Measurements from ENCODE around the gene MTHFD1L. TPM values are rescaled to one million over a fixed set of nuclear protein-coding genes. Genes with fewer than 3 reads are reported as not detected.

Gene MTHFD1L
- total RNA-seq, 4 donors from 2014 or later = 3.0 to 9.4 (median 5.2) TPM

DNA sequence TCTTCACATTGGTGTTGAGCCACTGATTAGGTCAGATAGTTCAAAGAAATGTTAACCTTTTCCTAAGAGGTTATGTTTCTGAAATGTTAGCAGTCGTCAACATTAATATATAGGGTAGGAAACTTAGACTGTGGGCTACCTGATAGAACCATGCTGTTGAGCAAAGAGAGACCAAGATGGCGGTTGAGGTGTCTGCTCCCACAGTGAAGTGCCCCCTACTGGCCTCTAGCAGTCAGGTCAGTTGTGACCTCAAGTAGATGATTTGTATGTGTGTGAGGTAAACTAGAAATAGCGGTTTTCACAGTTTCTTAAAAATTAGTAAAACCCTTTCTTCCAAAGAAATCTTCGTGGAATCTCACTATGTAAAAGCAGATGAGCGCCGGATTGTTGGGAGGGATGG lies 40.3 kb downstream of the MTHFD1L start:
- 86% methylated on average over 6 of the region's 6 CpGs for WGBS
- peaks cover 6% of the 10 kb centered on the region for H3K4me1 ChIP-seq
- no peak for DNase-seq (ENCODE audit: low spot score in 2 of 2)
- no peak overlapping the region for H3K4me3 ChIP-seq
- no peaks in the 10 kb centered on the region for H3K9me3 ChIP-seq
- H3K27ac ChIP-seq = no peak overlapping the region
- TF ChIP-seq POLR2A (IDR thresholded peaks at IDR 0.05) (no peak), POLR2AphosphoS5 (IDR thresholded peaks at IDR 0.05) (no peak)
- TF ChIP-seq, protein P1, sequence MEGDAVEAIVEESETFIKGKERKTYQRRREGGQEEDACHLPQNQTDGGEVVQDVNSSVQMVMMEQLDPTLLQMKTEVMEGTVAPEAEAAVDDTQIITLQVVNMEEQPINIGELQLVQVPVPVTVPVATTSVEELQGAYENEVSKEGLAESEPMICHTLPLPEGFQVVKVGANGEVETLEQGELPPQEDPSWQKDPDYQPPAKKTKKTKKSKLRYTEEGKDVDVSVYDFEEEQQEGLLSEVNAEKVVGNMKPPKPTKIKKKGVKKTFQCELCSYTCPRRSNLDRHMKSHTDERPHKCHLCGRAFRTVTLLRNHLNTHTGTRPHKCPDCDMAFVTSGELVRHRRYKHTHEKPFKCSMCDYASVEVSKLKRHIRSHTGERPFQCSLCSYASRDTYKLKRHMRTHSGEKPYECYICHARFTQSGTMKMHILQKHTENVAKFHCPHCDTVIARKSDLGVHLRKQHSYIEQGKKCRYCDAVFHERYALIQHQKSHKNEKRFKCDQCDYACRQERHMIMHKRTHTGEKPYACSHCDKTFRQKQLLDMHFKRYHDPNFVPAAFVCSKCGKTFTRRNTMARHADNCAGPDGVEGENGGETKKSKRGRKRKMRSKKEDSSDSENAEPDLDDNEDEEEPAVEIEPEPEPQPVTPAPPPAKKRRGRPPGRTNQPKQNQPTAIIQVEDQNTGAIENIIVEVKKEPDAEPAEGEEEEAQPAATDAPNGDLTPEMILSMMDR (IDR thresholded peaks at IDR 0.05) = no peak
- H3K36me3 ChIP-seq = no peaks in the 10 kb centered on the region
- no peaks in the 10 kb centered on the region for H3K27me3 ChIP-seq

GRCh38 chr6:150906641-150907326 lies 41.3 kb downstream of the MTHFD1L start:
- H3K4me3 ChIP-seq = no peak overlapping the region
- WGBS = 63% methylated on average over 1 of the region's 1 CpG
- H3K27me3 ChIP-seq = no peaks in the 10 kb centered on the region
- no peak for DNase-seq (ENCODE audit: low spot score in 2 of 2)
- H3K27ac ChIP-seq = peak overlapping the region; percentile 2
- peaks cover 6% of the 10 kb centered on the region for H3K4me1 ChIP-seq
- H3K9me3 ChIP-seq = no peaks in the 10 kb centered on the region
- no peaks in the 10 kb centered on the region for H3K36me3 ChIP-seq
- TF ChIP-seq, protein P1 (IDR thresholded peaks at IDR 0.05) = no peak
- TF ChIP-seq POLR2A (IDR thresholded peaks at IDR 0.05) (no peak), EP300 (IDR thresholded peaks at IDR 0.05) (no peak), POLR2AphosphoS5 (IDR thresholded peaks at IDR 0.05) (no peak)

DNA sequence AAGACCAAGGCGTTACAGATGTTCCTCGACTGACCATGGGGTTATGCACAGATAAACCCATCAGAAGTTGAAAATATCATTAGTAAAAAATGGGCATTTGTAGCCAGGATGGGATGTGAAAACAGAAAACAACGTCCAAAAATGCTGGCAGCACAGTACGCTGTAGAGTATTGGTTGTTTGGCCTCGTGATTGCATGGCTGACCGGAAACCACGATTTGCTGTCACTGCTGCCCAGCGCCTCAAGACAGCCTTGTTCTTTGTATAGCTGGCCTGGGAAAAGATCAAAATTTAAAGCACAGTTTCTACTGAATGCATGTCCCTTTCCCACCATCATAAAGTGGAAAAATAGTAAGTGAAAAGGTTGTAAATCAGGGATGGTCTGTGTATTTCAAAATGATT lies 41.9 kb downstream of the MTHFD1L start:
- 79% methylated on average over 8 of the region's 8 CpGs for WGBS
- TF ChIP-seq EP300 (IDR thresholded peaks at IDR 0.05) = no peak
- no peak for TF ChIP-seq POLR2A (IDR thresholded peaks at IDR 0.05)
- TF ChIP-seq, protein P1 (IDR thresholded peaks at IDR 0.05) = no peak
- TF ChIP-seq POLR2AphosphoS5 (IDR thresholded peaks at IDR 0.05) = no peak
- no peak overlapping the region for H3K27ac ChIP-seq
- no peaks in the 10 kb centered on the region for H3K9me3 ChIP-seq
- H3K27me3 ChIP-seq = no peaks in the 10 kb centered on the region
- H3K4me3 ChIP-seq = no peak overlapping the region
- H3K36me3 ChIP-seq = no peaks in the 10 kb centered on the region
- peaks cover 6% of the 10 kb centered on the region for H3K4me1 ChIP-seq
- no peak for DNase-seq (ENCODE audit: low spot score in 2 of 2)

- Histone ChIP-seq H3K9me3 (no peaks in the 10 kb centered on the region), H3K36me3 (no peaks in the 10 kb centered on the region), H3K4me3 (no peak overlapping the region), H3K4me1 (peaks cover 2% of the 10 kb centered on the region), H3K27me3 (no peaks in the 10 kb centered on the region), H3K27ac (no peak overlapping the region)
- WGBS = 83% methylated on average over 2 of the region's 2 CpGs
- TF ChIP-seq, protein P1 (IDR thresholded peaks at IDR 0.05) = no peak
- TF ChIP-seq POLR2A (IDR thresholded peaks at IDR 0.05) = no peak
- TF ChIP-seq EP300 (IDR thresholded peaks at IDR 0.05) = no peak
- no peak for TF ChIP-seq POLR2AphosphoS5 (IDR thresholded peaks at IDR 0.05)
- DNase-seq (ENCODE audit: low spot score in 2 of 2) = no peak
Measured at GRCh38 chr6:150908901-150909300, 43.4 kb downstream of the MTHFD1L start.

DNA sequence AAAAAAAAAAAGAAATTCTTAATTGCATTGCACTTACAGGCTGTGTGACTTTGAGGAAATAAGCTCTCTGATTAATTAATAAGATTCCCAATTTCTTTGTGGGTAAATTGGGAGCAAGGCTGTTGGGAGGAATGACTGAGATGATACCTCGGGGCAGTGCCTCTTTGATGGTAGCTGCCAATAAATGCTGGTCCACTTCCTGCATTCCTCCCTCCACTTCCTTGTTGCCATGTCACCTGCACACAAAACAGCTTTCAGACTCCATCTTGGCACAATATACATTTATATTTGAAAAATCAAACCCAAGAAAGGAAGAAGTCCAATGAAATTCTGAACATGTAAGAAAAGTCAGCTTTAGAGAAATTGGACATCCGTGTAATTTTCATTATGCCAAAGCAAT lies 45.1 kb downstream of the MTHFD1L start:
- TF ChIP-seq POLR2A (IDR thresholded peaks at IDR 0.05) (no peak), POLR2AphosphoS5 (IDR thresholded peaks at IDR 0.05) (no peak), EP300 (IDR thresholded peaks at IDR 0.05) (no peak)
- TF ChIP-seq, protein P1 (IDR thresholded peaks at IDR 0.05) = no peak
- Histone ChIP-seq H3K4me1 (peaks cover 5% of the 10 kb centered on the region), H3K9me3 (no peaks in the 10 kb centered on the region), H3K27me3 (no peaks in the 10 kb centered on the region), H3K36me3 (no peaks in the 10 kb centered on the region), H3K4me3 (no peak overlapping the region), H3K27ac (no peak overlapping the region)
- DNase-seq (ENCODE audit: low spot score in 2 of 2) = no peak
- WGBS = 33% methylated on average over 2 of the region's 2 CpGs
